ENCODE results near the gene ZNF639.

DNA sequence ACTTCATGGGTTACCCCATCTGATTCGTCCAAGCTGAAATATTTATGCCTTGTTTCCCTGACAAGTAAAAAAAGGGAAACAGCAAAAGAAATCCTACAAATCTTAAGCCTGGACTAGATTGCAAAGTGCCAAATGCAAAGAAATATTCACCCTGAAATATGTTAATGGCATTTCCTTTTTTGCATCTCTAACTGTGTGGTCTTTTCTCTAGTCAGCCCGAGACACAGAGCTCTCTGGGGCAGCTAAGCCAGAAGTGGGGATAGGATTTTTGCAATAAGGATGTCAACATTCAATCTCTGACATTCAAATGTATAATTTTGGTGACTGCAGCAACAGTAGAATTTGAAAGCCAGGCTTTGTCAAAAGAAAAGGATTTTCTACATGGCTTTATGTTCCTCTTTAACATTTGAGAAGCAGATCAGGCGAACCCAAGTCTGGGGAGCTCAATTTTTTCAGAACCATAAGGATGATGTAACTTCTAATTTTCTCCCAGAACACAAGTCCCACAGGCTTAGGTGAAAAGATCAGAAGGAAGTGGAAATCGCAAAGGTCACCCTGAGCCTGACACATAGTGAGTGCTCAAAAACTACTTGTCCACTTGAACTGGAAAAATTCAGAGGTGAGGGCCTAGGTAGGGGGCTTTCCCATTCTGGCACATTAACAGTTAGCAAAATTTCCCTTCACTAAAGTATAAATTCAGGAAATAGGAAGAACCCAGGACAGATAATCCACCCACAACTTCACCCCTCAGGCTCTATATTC is 43.7 kb upstream of the ZNF639 start:
- TF ChIP-seq HDAC6 (IDR thresholded peaks at IDR 0.05; ENCODE audit: low read depth, low read length) (no peak), CC2D1A (IDR thresholded peaks at IDR 0.05) (no peak), CEBPB (tag; IDR thresholded peaks at IDR 0.05) (no peak), CHD4 (IDR thresholded peaks at IDR 0.05; ENCODE audit: insufficient read depth, insufficient replicate concordance, low read depth, low read length, poor library complexity, severe bottlenecking) (no peak), CREB1 (IDR thresholded peaks at IDR 0.05) (no peak), CREB1 (CRISPR knock-in tag; IDR thresholded peaks at IDR 0.05) (no peak)

Data from K562 (cell line).